Aorta (tissue), 4 donors: ENCODE measurements around the gene GPR33. TPM values are rescaled to one million over a fixed set of nuclear protein-coding genes. Genes with fewer than 3 reads are reported as not detected.

ENCODE experiments used
- polyA plus RNA-seq, 2 donors: library from polyadenylated mRNA; stranded (reverse); fragments of 200-250 nt; gene quantifications; one replicate each; pipeline ENCODE4 v1.2.3, GENCODE V29; 2013
- total RNA-seq, 2 donors: library from RNA; stranded (reverse); fragmentation: NEBNext Ultra II Directional; extraction: Animal tissue kit (Norgen Biotek cat#: 25700); gene quantifications; one replicate each; pipeline ENCODE4 v1.2.1, GENCODE V29; 2021
- donor health status: healthy with polysubstance abuse.
- donor health status: Bipolar disorder and iron deficiency.
- donor health status: DM: no; HTN: no; CAD: no.
- donor health status: DM: yes; HTN: yes; CAD: no.

GPR33 gene
- total and polyA plus RNA-seq, 4 donors, result not detected

Other genes starting within 250 kb of the GPR33 start
- 10 to 100 TPM; 41.3 to 53.0 TPM for gene HEATR5A, start 67.5 kb downstream of the GPR33 start, total RNA-seq
- gene HEATR5A, start 67.5 kb downstream of the GPR33 start, polyA plus RNA-seq, result 1 to 10 TPM; 7.5 to 9.3 TPM
- gene DTD2, start 30.5 kb downstream of the GPR33 start, total RNA-seq, result 10 to 100 TPM; 12.4 to 15.5 TPM
- 10 to 100 TPM in 1 of 2 donors, 1 to 10 TPM in 1; 10.0 to 16.9 TPM for gene DTD2, start 30.5 kb downstream of the GPR33 start, polyA plus RNA-seq
- 10 to 100 TPM; 10.7 to 15.9 TPM for gene NUBPL, start 73.4 kb upstream of the GPR33 start, total RNA-seq
- 1 to 10 TPM; 6.6 to 8.4 TPM for gene NUBPL, start 73.4 kb upstream of the GPR33 start, polyA plus RNA-seq